Progenitor cell of endocrine pancreas (in vitro differentiated cells): ENCODE measurements around the gene ATXN7L1. TPM values are rescaled to one million over a fixed set of nuclear protein-coding genes. Genes with fewer than 3 reads are reported as not detected.

ENCODE experiments used
- DNase-seq: peaks from one replicate; pipeline ENCODE4 v3.0.0; 2021; ENCODE audit warnings: low spot score; ENCODE audit not compliant: unreplicated experiment
- H3K27ac Mint-ChIP-seq: 2 replicates; pipeline ENCODE4 v1.8.0; 2021; ENCODE audit warnings: mild to moderate bottlenecking, moderate library complexity, mixed read lengths
- H3K27me3 Mint-ChIP-seq: 2 replicates; pipeline ENCODE4 v1.8.0; 2021; ENCODE audit warnings: mixed read lengths
- H3K36me3 Mint-ChIP-seq: 2 replicates; pipeline ENCODE4 v1.8.0; 2022; ENCODE audit warnings: mixed read lengths; ENCODE audit not compliant: insufficient read depth
- H3K4me1 Mint-ChIP-seq: 2 replicates; pipeline ENCODE4 v1.8.0; 2021; ENCODE audit warnings: low read depth, mixed read lengths
- H3K4me3 Mint-ChIP-seq: 2 replicates; pipeline ENCODE4 v1.8.0; 2021; ENCODE audit warnings: low read depth, mild to moderate bottlenecking, moderate library complexity, mixed read lengths
- H3K9me3 Mint-ChIP-seq: 2 replicates; pipeline ENCODE4 v1.8.0; 2021; ENCODE audit warnings: low read depth, mixed read lengths
- CTCF ChIP-seq: fragments of 200-600 bp; sonication (generic); IDR thresholded peaks from one replicate; pipeline ENCODE4 v1.5.0; 2021; ENCODE audit warnings: antibody characterized with exemption, mild to moderate bottlenecking; ENCODE audit not compliant: unreplicated experiment
- total RNA-seq: library from RNA; stranded (reverse); gene quantifications from 2 replicates; pipeline ENCODE4 v1.2.1, GENCODE V29; 2021

ATXN7L1 gene
- total RNA-seq, 1 donor from 2014 or later, result 18.3 TPM

DNA sequence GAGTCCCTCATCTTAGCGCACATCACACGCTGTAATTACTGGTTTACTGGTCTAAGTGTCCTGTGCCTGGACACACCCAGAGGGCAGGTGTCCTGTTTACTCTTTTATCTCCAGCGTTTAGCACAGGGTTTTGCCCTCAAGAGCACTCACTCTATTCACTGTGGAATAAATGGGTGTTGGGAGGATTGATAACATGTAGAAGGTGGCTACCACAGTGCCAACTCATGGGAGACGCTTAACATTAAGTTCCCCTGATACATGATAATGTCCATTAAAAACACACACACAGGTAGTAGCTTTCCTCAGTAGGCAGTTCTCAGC lies 199.0 kb downstream of the ATXN7L1 start:
- H3K27me3 Mint-ChIP-seq, result no peaks in the 10 kb centered on the region
- no peak overlapping the region for H3K27ac Mint-ChIP-seq
- peaks cover 10% of the 10 kb centered on the region for H3K4me1 Mint-ChIP-seq
- H3K9me3 Mint-ChIP-seq, result no peaks in the 10 kb centered on the region
- H3K4me3 Mint-ChIP-seq, result no peak overlapping the region
- no peak for TF ChIP-seq CTCF
- no peak for DNase-seq
- peaks cover 2% of the 10 kb centered on the region for H3K36me3 Mint-ChIP-seq

DNA sequence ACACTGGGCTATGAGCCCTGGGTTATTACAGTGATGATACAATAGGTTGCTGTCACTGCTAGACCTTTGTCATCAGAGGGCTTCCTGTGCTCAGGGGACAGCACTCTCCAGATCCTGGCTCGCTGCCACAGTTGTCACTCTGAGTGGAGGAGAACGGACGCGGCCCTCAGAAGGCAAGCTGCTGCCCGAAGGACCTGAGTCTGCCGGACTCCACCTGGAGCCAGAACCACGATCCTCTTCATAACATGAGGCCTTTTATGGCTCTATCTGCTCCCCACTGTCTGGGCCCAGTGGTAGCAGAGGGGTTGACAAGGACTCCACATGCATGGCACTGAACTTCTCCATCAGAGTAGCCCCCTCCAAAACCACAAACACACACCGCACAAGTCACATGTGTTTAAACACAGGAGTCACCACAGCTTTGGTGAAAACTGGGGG lies 200.4 kb downstream of the ATXN7L1 start:
- peaks cover 10% of the 10 kb centered on the region for H3K4me1 Mint-ChIP-seq
- no peaks in the 10 kb centered on the region for H3K9me3 Mint-ChIP-seq
- H3K36me3 Mint-ChIP-seq, result no peaks in the 10 kb centered on the region

GRCh38 chr7:105674200-105674920 lies 202.0 kb downstream of the ATXN7L1 start:
- DNase-seq, result no peak

More for the DNA sequence above, 200.4 kb downstream of the ATXN7L1 start:
- no peak overlapping the region for H3K4me3 Mint-ChIP-seq
- H3K27me3 Mint-ChIP-seq, result no peaks in the 10 kb centered on the region
- no peak for DNase-seq
- H3K27ac Mint-ChIP-seq, result no peak overlapping the region
- no peak for TF ChIP-seq CTCF

GRCh38 chr7:105673367-105674084 lies 202.9 kb downstream of the ATXN7L1 start:
- Mint-ChIP-seq H3K9me3 (no peaks in the 10 kb centered on the region), H3K27ac (no peak overlapping the region), H3K27me3 (no peaks in the 10 kb centered on the region), H3K4me1 (peaks cover 4% of the 10 kb centered on the region), H3K4me3 (no peak overlapping the region), H3K36me3 (no peaks in the 10 kb centered on the region)
- DNase-seq, result no peak
- TF ChIP-seq CTCF, result no peak

More at GRCh38 chr7:105674200-105674920, 202.0 kb downstream of the ATXN7L1 start:
- Mint-ChIP-seq H3K4me3 (no peak overlapping the region), H3K27me3 (no peaks in the 10 kb centered on the region), H3K9me3 (no peaks in the 10 kb centered on the region), H3K27ac (no peak overlapping the region), H3K36me3 (no peaks in the 10 kb centered on the region), H3K4me1 (peaks cover 8% of the 10 kb centered on the region)
- TF ChIP-seq CTCF, result no peak

- Mint-ChIP-seq H3K27ac (no peak overlapping the region), H3K9me3 (no peaks in the 10 kb centered on the region), H3K36me3 (no peaks in the 10 kb centered on the region), H3K27me3 (no peaks in the 10 kb centered on the region), H3K4me1 (peaks cover 2% of the 10 kb centered on the region), H3K4me3 (no peak overlapping the region)
- no peak for TF ChIP-seq CTCF
- no peak for DNase-seq
These were observed 203.6 kb downstream of the ATXN7L1 start for GRCh38 chr7:105672801-105673200.
